GM12865 (cell line): ENCODE results near the gene ARHGAP42.

Experiments used
- DNase-seq: peaks from one replicate; pipeline ENCODE4 v3.0.0; 2010; ENCODE audit warnings: low read depth
- H3K4me3 ChIP-seq: 2 replicates; pipeline ENCODE4 v1.5.1; 2011; ENCODE audit warnings: mild to moderate bottlenecking, low read depth, low read length, control low read depth
- CTCF ChIP-seq: IDR thresholded peaks from 2 replicates; pipeline ENCODE4 v1.5.1; 2011; ENCODE audit warnings: low read length, control low read depth, low read depth, inconsistent platforms; ENCODE audit not compliant: insufficient read depth; ENCODE audit errors: missing control alignments

The ARHGAP42 gene

GRCh38 chr11:100670140-100670539, 16.9 kb upstream of the ARHGAP42 start:
- TF ChIP-seq CTCF, result no peak
- no peak for DNase-seq
- no peak overlapping the region for H3K4me3 ChIP-seq

- DNase-seq, result no peak
- H3K4me3 ChIP-seq, result no peak overlapping the region
- no peak for TF ChIP-seq CTCF
These were observed 15.6 kb upstream of the ARHGAP42 start for GRCh38 chr11:100671471-100671870.

GRCh38 chr11:100672498-100673033, 14.5 kb upstream of the ARHGAP42 start:
- no peak for TF ChIP-seq CTCF
- no peak for DNase-seq

GRCh38 chr11:100673063-100673462, 14.0 kb upstream of the ARHGAP42 start:
- no peak for TF ChIP-seq CTCF
- H3K4me3 ChIP-seq, result no peak overlapping the region
- DNase-seq, result no peak

More at GRCh38 chr11:100672498-100673033, 14.5 kb upstream of the ARHGAP42 start:
- H3K4me3 ChIP-seq, result no peak overlapping the region

GRCh38 chr11:100674212-100674611, 12.9 kb upstream of the ARHGAP42 start:
- no peak overlapping the region for H3K4me3 ChIP-seq
- TF ChIP-seq CTCF, result no peak
- DNase-seq, result no peak

GRCh38 chr11:100675115-100675650, 11.9 kb upstream of the ARHGAP42 start:
- no peak for TF ChIP-seq CTCF
- no peak overlapping the region for H3K4me3 ChIP-seq
- DNase-seq, result no peak

GRCh38 chr11:100676901-100677300, 10.2 kb upstream of the ARHGAP42 start:
- TF ChIP-seq CTCF, result no peak
- DNase-seq, result no peak
- no peak overlapping the region for H3K4me3 ChIP-seq
